Panc1 (cell line): ENCODE data around the gene PC. TPM values are rescaled to one million over a fixed set of nuclear protein-coding genes. Genes with fewer than 3 reads are reported as not detected.

ENCODE experiments used
- ATAC-seq: fragments of 200-7000 bp; cut with Tn5 transposase; 2 replicates; pipeline ENCODE4 v1.9.1; 2020; ENCODE audit warnings: mild to moderate bottlenecking, moderate library complexity
- BruUV-seq: library from RNA; stranded (reverse); fragments of 400-500 nt; replicated peaks from 2 replicates; lab custom pipeline; 2021; lab: Mats Ljungman, UMichigan
- CTCF ChIA-PET: fragments of 300-600 bp; sonication (Branson Sonifier 250); formaldehyde crosslinking; loops from one replicate; lab custom pipeline; 2022; ENCODE audit warnings: antibody characterized with exemption; lab: Charles Lee
- POLR2A ChIA-PET: fragments of 300-600 bp; sonication (Branson Sonifier 250); formaldehyde crosslinking; loops from one replicate; lab custom pipeline; 2022; ENCODE audit warnings: antibody characterized with exemption; lab: Charles Lee
- DNase-seq: peaks from one replicate; pipeline ENCODE4 v3.0.0-alpha.2; 2010; ENCODE audit warnings: low read depth, low spot score
- H3K27ac ChIP-seq: 2 replicates; pipeline ENCODE4 v1.5.1; 2011; ENCODE audit warnings: mild to moderate bottlenecking, low read length, inconsistent platforms
- H3K27me3 ChIP-seq: fragments of 200-500 bp; sonication (Bioruptor generic); 2 replicates; pipeline ENCODE4 v1.6.0; 2014; ENCODE audit warnings: low read length, inconsistent platforms; ENCODE audit not compliant: control insufficient read depth, insufficient read depth
- H3K36me3 ChIP-seq: fragments of 200-500 bp; sonication (Bioruptor generic); 2 replicates; pipeline ENCODE4 v1.5.1; 2014; ENCODE audit warnings: inconsistent platforms, mild to moderate bottlenecking, low read length, moderate library complexity; ENCODE audit not compliant: control insufficient read depth, insufficient read depth
- H3K4me1 ChIP-seq: 2 replicates; pipeline ENCODE4 v1.5.1; 2011; ENCODE audit warnings: inconsistent platforms, mild to moderate bottlenecking, low read length, moderate library complexity; ENCODE audit not compliant: control insufficient read depth, insufficient read depth
- H3K4me3 ChIP-seq, 2 experiments: 2 replicates each; pipeline ENCODE4 v1.5.1; 2011 to 2012; ENCODE audit warnings: low read depth in 2 of 2, low read length in 2 of 2, mild to moderate bottlenecking in 2 of 2, inconsistent platforms in 1 of 2, moderate library complexity in 1 of 2
- H3K9me3 ChIP-seq: fragments of 200-500 bp; sonication (Bioruptor generic); 2 replicates; pipeline ENCODE4 v1.5.1; 2014; ENCODE audit warnings: low read depth, mild to moderate bottlenecking, inconsistent platforms, low read length, moderate library complexity; ENCODE audit not compliant: control insufficient read depth, insufficient read depth
- CTCF ChIP-seq: fragments of 450-650 bp; IDR thresholded peaks from 2 replicates; pipeline ENCODE4 v1.5.1; 2017; ENCODE audit warnings: mild to moderate bottlenecking
- POLR2AphosphoS5 ChIP-seq: IDR thresholded peaks from 2 replicates; pipeline ENCODE4 v1.6.1; 2012; ENCODE audit warnings: mild to moderate bottlenecking, low read depth, low read length, moderate library complexity
- REST ChIP-seq, 2 experiments: IDR thresholded peaks; 2 replicates each; pipeline ENCODE4 v1.6.1; 2011 to 2012; ENCODE audit warnings: low read depth in 2 of 2, control low read depth in 1 of 2, low read length in 1 of 2, mild to moderate bottlenecking in 1 of 2, moderate library complexity in 1 of 2; ENCODE audit not compliant: insufficient read depth in 1 of 2
- SIN3A ChIP-seq: IDR thresholded peaks from 2 replicates; pipeline ENCODE4 v1.6.1; 2012; ENCODE audit warnings: low read depth, mild to moderate bottlenecking, low read length, moderate library complexity, borderline replicate concordance; ENCODE audit not compliant: insufficient read depth
- TCF7L2 ChIP-seq: IDR thresholded peaks from 2 replicates; pipeline ENCODE4 v1.6.1; 2011; ENCODE audit warnings: mild to moderate bottlenecking, low read depth, low read length, inconsistent platforms
- in situ Hi-C: cut with HindIII; loops from 2 replicates; pipeline ENCODE4 v1.10.0; 2016; ENCODE audit warnings: low sequenced_read_pairs, low pct_unique_long_range_greater_than_20kb
- intact Hi-C: fragments of 100-400 bp; cut with micrococcal nuclease; formaldehyde crosslinking; loops from one replicate; pipeline ENCODE4 v1.10.0; 2022; ENCODE audit not compliant: unreplicated experiment
- total RNA-seq: library from RNA; stranded (reverse); gene quantifications from one replicate; pipeline ENCODE4 v1.2.1, GENCODE V29; 2021; ENCODE audit not compliant: unreplicated experiment

The PC gene
- total RNA-seq, 1 experiment from 2014 or later: 12.8 TPM

GRCh38 chr11:67002921-67003411, 44.8 kb upstream of the PC start:
- H3K27me3 ChIP-seq: no peaks in the 10 kb centered on the region
- BruUV-seq: no TSS peak
- in situ Hi-C loops: no loop called here
- no peak overlapping the region for H3K4me3 ChIP-seq
- H3K9me3 ChIP-seq: no peaks in the 10 kb centered on the region
- intact Hi-C loops: no loop called here
- DNase-seq (no peak), ATAC-seq (no peak)
- H3K36me3 ChIP-seq: no peaks in the 10 kb centered on the region
- ChIA-PET POLR2A (no interaction called here), CTCF (no interaction called here)
- TF ChIP-seq POLR2AphosphoS5: no peak
- TF ChIP-seq REST (IDR thresholded peaks at IDR 0.05; ENCODE audit: insufficient read depth in 1 of 2, low read depth in 2 of 2, low read length in 1 of 2): no peak
- no peak for TF ChIP-seq TCF7L2
- TF ChIP-seq CTCF: no peak
- TF ChIP-seq SIN3A: no peak
- H3K27ac ChIP-seq: no peak overlapping the region
- H3K4me1 ChIP-seq: no peaks in the 10 kb centered on the region

GRCh38 chr11:67002297-67002913, 44.2 kb upstream of the PC start:
- in situ Hi-C loops: no loop called here
- Histone ChIP-seq H3K27ac (no peak overlapping the region), H3K9me3 (no peaks in the 10 kb centered on the region), H3K36me3 (no peaks in the 10 kb centered on the region), H3K4me1 (no peaks in the 10 kb centered on the region), H3K4me3 (no peak overlapping the region), H3K27me3 (no peaks in the 10 kb centered on the region)
- no peak for DNase-seq
- ChIA-PET CTCF (no interaction called here), POLR2A (no interaction called here)
- intact Hi-C loops: no loop called here
- no peak; the same call in 1 of the 2 replicates for ATAC-seq
- BruUV-seq: no TSS peak
- TF ChIP-seq CTCF: no peak
